K562 (cell line): ENCODE results near the gene POLD3. TPM values are rescaled to one million over a fixed set of nuclear protein-coding genes. Genes with fewer than 3 reads are reported as not detected.

ENCODE experiments used
- ATAC-seq: fragments of 200-7000 bp; cut with Tn5 transposase; 3 replicates; pipeline ENCODE4 v1.9.1; 2020; ENCODE audit warnings: moderate library complexity
- BruUV-seq: library from RNA; stranded (reverse); fragments of 400-500 nt; replicated peaks from 2 replicates; lab custom pipeline; 2021; lab: Mats Ljungman, UMichigan
- CTCF ChIA-PET: fragments of 300-600 bp; formaldehyde crosslinking; extraction: SDS; loops from one replicate; lab custom pipeline; 2021; ENCODE audit warnings: low intra/inter-chr PET ratio; lab: Yijun Ruan, JAX
- POLR2A ChIA-PET: fragments of 300-600, 350-650 bp; sonication (Branson Sonifier 250); formaldehyde crosslinking; extraction: SDS; loops from one replicate; lab custom pipeline; 2021; ENCODE audit warnings: antibody characterized with exemption, inconsistent platforms; lab: Yijun Ruan, JAX
- DNase-seq, 4 experiments: peaks; one replicate each; pipeline versions ENCODE4 v3.0.0 to v3.0.0-alpha.2; 2011 to 2018; ENCODE audit warnings: low spot score in 3 of 4, mixed read lengths in 3 of 4; ENCODE audit errors: extremely low read depth in 1 of 4
- FAIRE-seq: peaks from 2 replicates; lab custom pipeline; 2011; peaks lifted over from hg19 to GRCh38; lab: Jason Lieb, UNC
- H2AFZ ChIP-seq: 2 replicates; pipeline ENCODE4 v1.6.0; 2011; ENCODE audit warnings: low read depth, low read length, control low read depth, inconsistent platforms
- H3K27ac ChIP-seq: fragments of 200-600 bp; 3 replicates; pipeline ENCODE4 v1.8.0; 2011; ENCODE audit warnings: low read depth, mild to moderate bottlenecking, control low read depth, inconsistent platforms, low read length, moderate library complexity, mixed read lengths; ENCODE audit errors: extremely low read depth
- H3K27me3 ChIP-seq, 2 experiments: fragments of 300-600 bp in 1 of 2; 2 replicates in 1 of 2; 3 replicates in 1 of 2; pipeline versions ENCODE4 v1.6.0 to v1.8.0; 2011; ENCODE audit warnings: inconsistent platforms in 2 of 2, low read length in 2 of 2, mild to moderate bottlenecking in 1 of 2, mixed read lengths in 1 of 2, moderate library complexity in 1 of 2; ENCODE audit not compliant: control insufficient read depth in 2 of 2, insufficient read depth in 2 of 2
- H3K36me3 ChIP-seq: fragments of 300-600 bp; 3 replicates; pipeline ENCODE4 v1.8.0; 2011; ENCODE audit warnings: mild to moderate bottlenecking, low read length, inconsistent platforms; ENCODE audit not compliant: control insufficient read depth, insufficient read depth
- H3K4me1 ChIP-seq, 2 experiments: fragments of 200-600 bp in 1 of 2; replicated peaks in 1 of 2; 2 replicates in 1 of 2; 3 replicates in 1 of 2; pipeline versions ENCODE4 v1.5.1 to v1.8.0; 2011; ENCODE audit warnings: inconsistent platforms in 2 of 2, low read length in 2 of 2, mild to moderate bottlenecking in 1 of 2, mixed read lengths in 1 of 2, moderate library complexity in 1 of 2; ENCODE audit not compliant: control insufficient read depth in 2 of 2, insufficient read depth in 2 of 2
- H3K4me2 ChIP-seq: 2 replicates; pipeline ENCODE4 v1.6.1; 2011; ENCODE audit warnings: low read length, control low read depth, inconsistent platforms, mixed read lengths; ENCODE audit not compliant: insufficient read depth
- H3K4me3 ChIP-seq: fragments of 200-600 bp; sonication (generic), shearing (Covaris generic); 2 replicates; pipeline ENCODE4 v1.5.1; 2016; ENCODE audit warnings: control low read depth, inconsistent platforms
- H3K79me2 ChIP-seq: fragments of 200-600 bp; 3 replicates; pipeline ENCODE4 v1.8.0; 2011; ENCODE audit warnings: low read length, inconsistent platforms; ENCODE audit not compliant: control insufficient read depth, insufficient read depth
- H3K9ac ChIP-seq, 2 experiments: 2 replicates each; pipeline versions ENCODE4 v1.6.0 to v1.6.1; 2011; ENCODE audit warnings: low read depth in 2 of 2, low read length in 2 of 2, control low read depth in 1 of 2, inconsistent platforms in 1 of 2, mild to moderate bottlenecking in 1 of 2, mixed read lengths in 1 of 2; ENCODE audit not compliant: insufficient read depth in 1 of 2
- H3K9me1 ChIP-seq: one replicate; pipeline ENCODE4 v1.6.0; 2011; ENCODE audit warnings: inconsistent platforms, mild to moderate bottlenecking, low read length, moderate library complexity; ENCODE audit not compliant: control insufficient read depth, insufficient read depth
- H3K9me3 ChIP-seq: replicated peaks from 2 replicates; pipeline ENCODE4 v1.5.1; 2011; ENCODE audit warnings: low read depth, low read length, inconsistent platforms; ENCODE audit not compliant: control insufficient read depth, insufficient read depth
- H4K20me1 ChIP-seq: replicated peaks from 2 replicates; pipeline ENCODE4 v1.6.1; 2011; ENCODE audit warnings: low read length, inconsistent platforms, mixed read lengths; ENCODE audit not compliant: control insufficient read depth, insufficient read depth
- ARNT ChIP-seq, 2 experiments: fragments of 450-650 bp; IDR thresholded peaks; 2 replicates each; pipeline ENCODE4 v1.6.1; 2016; ENCODE audit warnings: mild to moderate bottlenecking in 1 of 2
- C11orf30 ChIP-seq: fragments of 450-650 bp; IDR thresholded peaks from 2 replicates; pipeline ENCODE4 v1.6.1; 2016; ENCODE audit warnings: low read depth, mild to moderate bottlenecking
- ZNF316 ChIP-seq: fragments of 450-650 bp; IDR thresholded peaks from 2 replicates; pipeline ENCODE4 v1.6.1; 2016
- ZNF740 ChIP-seq, 3 experiments: fragments of 200-800 bp in 1 of 3; sonication (Bioruptor generic) in 1 of 3; sonication (generic) in 1 of 3; formaldehyde crosslinking in 1 of 3; IDR thresholded peaks; 2 replicates each; pipeline versions ENCODE4 v1.6.1 to v1.8.0; 2016 to 2022; ENCODE audit warnings: mild to moderate bottlenecking in 2 of 3, missing compliant biosample characterization in 2 of 3, missing genetic modification characterization in 2 of 3, missing genetic modification reagents in 1 of 3
- WGBS: fragments of 100-300 bp; shearing (Covaris generic); methylation state at CpG from one replicate; pipeline ENCODE4 v1.1.6; 2016; ENCODE audit warnings: low coverage, mixed read lengths; ENCODE audit not compliant: insufficient coverage; ENCODE audit errors: missing lambda C conversion rate; 5-methylcytosine and 5-hydroxymethylcytosine counted together
- in situ Hi-C: fragments of 300-500 bp; cut with MboI; formaldehyde crosslinking; loops from 4 replicates; pipeline ENCODE4 v1.15.0; 2018; ENCODE audit warnings: inconsistent platforms, mixed read lengths
- intact Hi-C: fragments of 100-400 bp; cut with micrococcal nuclease; formaldehyde crosslinking; loops from 2 replicates; pipeline ENCODE4 v1.14.2; 2022
- polyA plus RNA-seq, 8 experiments: library from polyadenylated mRNA; depleted of rRNA in 4 of 8; stranded (reverse) in 5 of 8; unstranded in 3 of 8; fragments of >200 nt; fragmentation: Nextera tagmentation in 2 of 8; fragmentation: Illumina TruSeq in 1 of 8; extraction: Ambion mirVana in 2 of 8; extraction: Trizol in 1 of 8; gene quantifications; 2 replicates each; pipeline versions ENCODE4 v1.2.1 to v1.2.3, GENCODE V29; 2011 to 2014; ENCODE audit warnings: inconsistent platforms in 1 of 8, missing spikeins in 1 of 8
- total RNA-seq, 7 experiments: library from RNA; depleted of rRNA in 6 of 7; stranded (reverse); fragments of >200 nt in 6 of 7; fragmentation: Illumina TruSeq in 2 of 7; extraction: Trizol in 2 of 7; gene quantifications; 2 replicates each; pipeline versions ENCODE4 v1.2.1 to v1.2.3, GENCODE V29; 2011 to 2021; ENCODE audit warnings: low replicate concordance in 1 of 7

The POLD3 gene
- total and polyA plus RNA-seq, 9 of the 15 experiments (the other 6 are each of a cell fraction or from before 2014, with no cell fraction given) = 10.6 to 40.1 (median 24.6) TPM

DNA sequence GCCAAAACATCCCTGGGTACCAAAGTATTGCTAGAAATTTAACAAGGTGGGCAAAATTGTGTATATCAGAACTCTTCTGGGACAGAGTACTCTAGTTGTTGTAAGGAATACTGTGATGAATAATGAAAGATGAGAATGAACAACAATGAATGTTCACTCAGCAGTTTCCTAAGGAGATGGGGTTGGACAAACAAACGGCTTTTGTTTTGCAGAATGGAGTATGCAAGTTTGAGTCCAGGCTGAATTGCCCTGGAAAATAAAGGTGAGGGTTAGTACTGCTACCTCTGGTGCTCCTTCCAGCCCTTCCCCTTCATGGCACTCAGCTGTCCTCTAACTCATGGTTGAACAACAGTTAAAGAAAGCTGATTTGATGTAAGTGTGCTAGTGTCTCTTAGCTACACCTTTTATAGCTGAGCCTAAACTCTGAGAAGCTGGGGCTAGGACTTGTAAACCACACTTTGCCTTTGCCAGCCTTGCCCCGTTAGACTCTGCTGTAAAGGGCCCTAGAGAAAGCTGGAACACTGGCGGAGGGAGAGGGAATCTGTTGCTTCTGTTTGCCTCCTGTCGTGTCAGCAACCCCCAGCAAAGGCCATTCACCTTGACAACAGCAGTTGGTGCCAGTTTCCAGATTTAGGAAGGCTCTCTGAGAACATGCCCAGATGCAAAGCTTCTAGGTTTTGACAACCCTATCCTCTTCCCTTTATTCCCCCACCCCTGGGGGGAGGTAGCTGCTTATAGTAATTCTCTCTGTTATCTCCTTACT, 41.2 kb upstream of the POLD3 start:
- FAIRE-seq = peak; percentile 11
- Histone ChIP-seq H3K27me3 (peaks cover 8 to 11% of the 10 kb centered on the region in 2 experiments; a peak in 3 of 5 replicates), H3K4me1 (no peaks in the 10 kb centered on the region), H4K20me1 (no peaks in the 10 kb centered on the region), H3K4me2 (no peak overlapping the region), H3K79me2 (no peaks in the 10 kb centered on the region), H3K9ac (no peak overlapping the region)
- POLR2A ChIA-PET = no interaction called here
- WGBS = 2% methylated on average over 4 of the region's 4 CpGs
- TF ChIP-seq C11orf30 = peak; percentile 25; the same call in 1 of the 2 replicates
- TF ChIP-seq ZNF316 = peak; percentile 48; the same call in 1 of the 2 replicates
- no peak for TF ChIP-seq ZNF740 (CRISPR knock-in tag; IDR thresholded peaks at IDR 0.05)
- TF ChIP-seq ZNF740 (tag; IDR thresholded peaks at IDR 0.05) = no peak
- TF ChIP-seq ARNT (IDR thresholded peaks at IDR 0.05) = no peak
- TF ChIP-seq, all 486 proteins: peak for 2
- DNase-seq (no peak), ATAC-seq (no peak)
- intact Hi-C loops = no loop called here
- no peaks in the 10 kb centered on the region for H3K9me1 ChIP-seq
- no peaks in the 10 kb centered on the region for H3K9me3 ChIP-seq
- CTCF ChIA-PET = no interaction called here
- no peak overlapping the region for H3K27ac ChIP-seq
- H3K36me3 ChIP-seq = no peaks in the 10 kb centered on the region
- no peak overlapping the region for H3K4me3 ChIP-seq
- no peak overlapping the region for H2AFZ ChIP-seq
- in situ Hi-C loops = no loop called here
- BruUV-seq = no TSS peak
